Activated B cell treated with CpG ODN at 0.5 μM for 24 hours (primary cell): ENCODE measurements around the gene KRTAP9-6. TPM values are rescaled to one million over a fixed set of nuclear protein-coding genes. Genes with fewer than 3 reads are reported as not detected.
"Not testable (repeated sequence)": the region's sequence is repeated elsewhere in the genome, so short reads cannot be mapped to it uniquely, and the experiment has no call there.

Experiments
- ATAC-seq: fragments of 200-7000 bp; cut with Tn5 transposase; one replicate; pipeline ENCODE4 v1.10.0; 2021; ENCODE audit warnings: low read depth, mild to moderate bottlenecking, moderate library complexity
- CTCF ChIA-PET: fragments of 350-600 bp; sonication (Branson Sonifier 250); formaldehyde crosslinking; loops from one replicate; lab custom pipeline; 2021; ENCODE audit warnings: antibody characterized with exemption; lab: Charles Lee
- POLR2A ChIA-PET: fragments of 350-600 bp; sonication (Branson Sonifier 250); formaldehyde crosslinking; loops from one replicate; lab custom pipeline; 2021; ENCODE audit warnings: antibody characterized with exemption; lab: Charles Lee
- DNase-seq: peaks from one replicate; pipeline ENCODE4 v3.0.0; 2022
- H3K27ac Mint-ChIP-seq: one replicate; pipeline ENCODE4 v1.8.0; 2020; ENCODE audit warnings: mixed read lengths
- H3K27me3 Mint-ChIP-seq: one replicate; pipeline ENCODE4 v1.8.0; 2021; ENCODE audit warnings: mixed read lengths
- H3K36me3 Mint-ChIP-seq: one replicate; pipeline ENCODE4 v1.8.0; 2021; ENCODE audit warnings: low read depth, mixed read lengths
- H3K4me1 Mint-ChIP-seq: one replicate; pipeline ENCODE4 v1.8.0; 2021; ENCODE audit warnings: mixed read lengths
- H3K4me3 Mint-ChIP-seq: one replicate; pipeline ENCODE4 v1.8.0; 2020; ENCODE audit warnings: mild to moderate bottlenecking, mixed read lengths
- H3K9me3 Mint-ChIP-seq: one replicate; pipeline ENCODE4 v1.8.0; 2020; ENCODE audit warnings: mixed read lengths
- intact Hi-C: fragments of 100-400 bp; cut with micrococcal nuclease; formaldehyde crosslinking; loops from one replicate; pipeline ENCODE4 v1.15.1; 2024
- total RNA-seq: library from RNA; stranded (reverse); gene quantifications from 2 replicates; pipeline ENCODE4 v1.2.3, GENCODE V29; 2022
- TF ChIP-seq, protein P1 (sequence below): fragments of 200-600 bp; IDR thresholded peaks from one replicate; pipeline ENCODE4 v1.8.0; 2022; ENCODE audit warnings: antibody characterized with exemption, mild to moderate bottlenecking

Gene KRTAP9-6, protein sequence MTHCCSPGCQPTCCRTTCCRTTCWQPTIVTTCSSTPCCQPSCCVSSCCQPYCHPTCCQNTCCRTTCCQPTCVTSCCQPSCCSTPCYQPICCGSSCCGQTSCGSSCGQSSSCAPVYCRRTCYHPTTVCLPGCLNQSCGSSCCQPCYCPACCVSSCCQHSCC
- not detected in 2 replicates for total RNA-seq

DNA sequence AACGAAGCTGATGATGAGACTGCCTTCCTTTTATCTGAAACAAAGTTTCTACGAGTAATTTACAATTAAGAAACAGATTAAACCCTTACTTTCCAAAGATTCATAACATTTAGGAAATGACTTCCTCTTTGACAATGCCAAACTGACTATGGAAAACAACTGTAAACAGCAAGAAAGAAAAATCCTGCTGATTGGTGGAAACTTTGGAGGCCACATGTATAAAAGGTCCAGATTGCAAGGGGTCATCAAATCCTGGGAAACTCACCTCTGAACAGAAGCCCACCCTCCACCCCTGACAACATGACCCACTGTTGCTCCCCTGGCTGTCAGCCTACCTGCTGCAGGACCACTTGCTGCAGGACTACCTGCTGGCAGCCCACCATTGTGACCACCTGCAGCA is at the start of gene KRTAP9-6:
Gene KRTAP9-6, plus strand, starts transcription at position 301 of the 400 bp plus-strand sequence. Its CDS starts 0 bp downstream, at position 301.
- peaks cover 24% of the 10 kb centered on the region for H3K27me3 Mint-ChIP-seq
- no peak for ATAC-seq
- DNase-seq, result no peak
- H3K4me1 Mint-ChIP-seq, result no peaks in the 10 kb centered on the region
- H3K27ac Mint-ChIP-seq, result no peak within 1 kb of the TSS
- H3K36me3 Mint-ChIP-seq, result no peaks in the 10 kb centered on the region
- no peaks in the 10 kb centered on the region for H3K9me3 Mint-ChIP-seq
- TF ChIP-seq, protein P1, sequence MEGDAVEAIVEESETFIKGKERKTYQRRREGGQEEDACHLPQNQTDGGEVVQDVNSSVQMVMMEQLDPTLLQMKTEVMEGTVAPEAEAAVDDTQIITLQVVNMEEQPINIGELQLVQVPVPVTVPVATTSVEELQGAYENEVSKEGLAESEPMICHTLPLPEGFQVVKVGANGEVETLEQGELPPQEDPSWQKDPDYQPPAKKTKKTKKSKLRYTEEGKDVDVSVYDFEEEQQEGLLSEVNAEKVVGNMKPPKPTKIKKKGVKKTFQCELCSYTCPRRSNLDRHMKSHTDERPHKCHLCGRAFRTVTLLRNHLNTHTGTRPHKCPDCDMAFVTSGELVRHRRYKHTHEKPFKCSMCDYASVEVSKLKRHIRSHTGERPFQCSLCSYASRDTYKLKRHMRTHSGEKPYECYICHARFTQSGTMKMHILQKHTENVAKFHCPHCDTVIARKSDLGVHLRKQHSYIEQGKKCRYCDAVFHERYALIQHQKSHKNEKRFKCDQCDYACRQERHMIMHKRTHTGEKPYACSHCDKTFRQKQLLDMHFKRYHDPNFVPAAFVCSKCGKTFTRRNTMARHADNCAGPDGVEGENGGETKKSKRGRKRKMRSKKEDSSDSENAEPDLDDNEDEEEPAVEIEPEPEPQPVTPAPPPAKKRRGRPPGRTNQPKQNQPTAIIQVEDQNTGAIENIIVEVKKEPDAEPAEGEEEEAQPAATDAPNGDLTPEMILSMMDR, result no peak
- intact Hi-C loops, result no loop called here
- CTCF ChIA-PET, result no interaction called here
- POLR2A ChIA-PET, result no interaction called here
- H3K4me3 Mint-ChIP-seq, result no peak within 1 kb of the TSS

DNA sequence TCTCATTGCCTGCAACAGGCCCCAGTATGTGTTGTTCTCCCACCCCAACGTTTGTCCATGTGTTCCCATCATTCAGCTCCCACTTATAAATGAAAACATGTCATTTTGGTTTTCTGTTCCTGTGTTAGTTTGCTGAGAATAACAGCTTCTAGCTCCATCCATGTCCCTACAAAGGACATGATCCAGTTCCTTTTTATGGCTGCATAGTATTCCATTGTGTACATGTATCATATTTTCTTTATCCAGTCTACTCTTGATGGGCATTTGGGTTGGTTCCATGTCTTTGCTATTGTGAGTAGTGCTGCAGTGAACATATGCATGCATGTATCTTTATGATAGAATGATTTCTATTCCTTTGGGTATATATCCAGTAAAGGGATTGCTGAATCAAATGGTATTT is 49.5 kb upstream of the KRTAP9-6 start:
- no peak overlapping the region for H3K4me3 Mint-ChIP-seq
- intact Hi-C loops, result no loop called here
- ATAC-seq (no peak), DNase-seq (no peak)
- no peaks in the 10 kb centered on the region for H3K36me3 Mint-ChIP-seq
- peaks cover 25% of the 10 kb centered on the region for H3K27me3 Mint-ChIP-seq
- TF ChIP-seq, protein P1, result no peak
- H3K9me3 Mint-ChIP-seq, result peaks cover 2% of the 10 kb centered on the region
- CTCF ChIA-PET, result no interaction called here
- H3K4me1 Mint-ChIP-seq, result peaks cover 5% of the 10 kb centered on the region
- H3K27ac Mint-ChIP-seq, result no peak overlapping the region
- POLR2A ChIA-PET, result no interaction called here

DNA sequence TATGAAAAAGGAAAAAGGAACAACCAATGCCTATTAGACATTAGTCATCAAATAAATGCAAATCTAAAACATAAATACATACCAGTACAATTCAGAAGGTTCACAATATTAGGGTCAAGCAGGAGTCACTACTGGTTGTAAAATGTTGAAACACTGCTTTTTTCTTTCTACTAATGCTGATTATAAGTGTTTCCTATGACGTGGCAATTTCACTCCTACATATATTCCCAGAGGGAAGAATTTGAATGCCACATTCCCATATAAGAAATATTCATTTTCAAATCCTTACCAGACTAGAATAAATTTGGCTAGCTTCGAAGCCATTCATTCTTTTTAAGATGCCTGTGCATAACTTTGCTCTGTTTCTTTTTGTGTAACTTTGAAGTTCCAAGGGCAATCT is 41.4 kb upstream of the KRTAP9-6 start:
- Mint-ChIP-seq H3K27me3 (peaks cover 33% of the 10 kb centered on the region), H3K4me3 (no peak overlapping the region), H3K36me3 (no peaks in the 10 kb centered on the region), H3K27ac (no peak overlapping the region), H3K9me3 (peaks cover 2% of the 10 kb centered on the region), H3K4me1 (peaks cover 1% of the 10 kb centered on the region)
- DNase-seq, result no peak
- intact Hi-C loops, result no loop called here
- ChIA-PET CTCF (no interaction called here), POLR2A (no interaction called here)
- no peak for ATAC-seq
- TF ChIP-seq, protein P1, result no peak

DNA sequence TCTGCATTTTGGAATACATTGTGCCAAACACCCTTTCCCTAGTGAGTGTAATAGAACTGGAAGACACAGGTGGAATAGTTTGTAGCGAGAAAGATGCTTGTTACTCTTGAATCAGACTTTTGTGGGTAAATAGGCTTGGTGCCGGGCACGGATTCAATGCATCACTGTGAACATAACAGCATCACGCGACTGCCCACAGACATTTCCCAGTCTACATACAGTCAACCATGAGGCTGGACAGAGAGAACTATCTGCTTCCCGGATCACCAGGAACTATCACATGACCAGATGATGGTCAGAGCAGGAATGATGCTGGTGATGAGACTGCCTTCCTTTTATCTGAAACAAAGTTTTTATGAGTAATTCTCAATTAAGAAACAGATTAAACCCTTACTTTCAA is 39.1 kb upstream of the KRTAP9-6 start:
- ChIA-PET CTCF (no interaction called here), POLR2A (no interaction called here)
- intact Hi-C loops, result no loop called here
- Mint-ChIP-seq H3K36me3 (no peaks in the 10 kb centered on the region), H3K4me1 (peaks cover 2% of the 10 kb centered on the region), H3K27me3 (peaks cover 21% of the 10 kb centered on the region), H3K9me3 (no peaks in the 10 kb centered on the region), H3K4me3 (no peak overlapping the region), H3K27ac (no peak overlapping the region)
- TF ChIP-seq, protein P1, result no peak
- DNase-seq, result no peak
- ATAC-seq, result no peak

DNA sequence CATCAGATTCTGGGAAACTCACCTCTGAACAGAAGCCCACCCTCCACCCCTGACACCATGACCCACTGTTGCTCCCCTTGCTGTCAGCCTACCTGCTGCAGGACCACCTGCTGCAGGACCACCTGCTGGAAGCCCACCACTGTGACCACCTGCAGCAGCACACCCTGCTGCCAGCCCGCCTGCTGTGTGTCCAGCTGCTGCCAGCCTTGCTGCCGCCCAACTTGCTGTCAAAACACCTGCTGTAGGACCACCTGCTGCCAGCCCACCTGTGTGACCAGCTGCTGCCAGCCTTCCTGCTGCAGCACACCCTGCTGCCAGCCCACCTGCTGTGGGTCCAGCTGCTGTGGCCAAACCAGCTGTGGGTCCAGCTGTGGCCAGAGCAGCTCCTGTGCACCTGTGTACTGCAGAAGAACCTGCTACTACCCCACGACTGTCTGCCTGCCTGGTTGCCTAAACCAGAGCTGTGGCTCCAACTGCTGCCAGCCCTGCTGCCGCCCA is 38.5 kb upstream of the KRTAP9-6 start, which contains the start of gene KRTAP9-2:
Gene KRTAP9-2, plus strand, starts transcription at position 51 of the 498 bp plus-strand sequence. Its CDS starts 7 bp downstream, at position 58.
- DNase-seq, H3K9me3 Mint-ChIP-seq, POLR2A ChIA-PET, ATAC-seq, H3K36me3 Mint-ChIP-seq, H3K4me3 Mint-ChIP-seq, CTCF ChIA-PET, H3K27ac Mint-ChIP-seq, intact Hi-C loops, H3K4me1 Mint-ChIP-seq: not testable (repeated sequence)
- peaks cover 20% of the 10 kb centered on the region for H3K27me3 Mint-ChIP-seq

DNA sequence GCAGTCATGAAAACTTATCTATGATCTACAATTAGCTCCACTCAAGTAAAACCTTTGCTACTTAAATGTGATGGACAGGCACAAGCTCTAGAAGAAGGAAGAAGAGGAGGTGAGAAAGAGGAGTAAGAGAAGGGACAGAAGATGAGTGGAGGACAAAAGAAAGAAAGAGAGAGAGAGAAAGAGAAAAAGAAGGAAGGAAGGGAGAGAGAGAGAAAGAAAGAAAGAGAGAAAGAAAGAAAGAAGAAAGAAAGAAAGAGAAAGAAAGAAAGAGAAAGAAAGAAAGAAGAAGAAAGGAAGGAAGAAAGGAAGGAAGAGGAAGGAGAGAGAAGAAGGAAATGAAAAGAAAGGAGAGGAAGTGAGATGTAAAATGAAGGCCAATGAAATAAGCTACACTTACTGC is 35.1 kb upstream of the KRTAP9-6 start:
- Mint-ChIP-seq H3K36me3 (no peaks in the 10 kb centered on the region), H3K9me3 (no peaks in the 10 kb centered on the region), H3K4me1 (peaks cover 2% of the 10 kb centered on the region), H3K27ac (no peak overlapping the region), H3K27me3 (peaks cover 20% of the 10 kb centered on the region), H3K4me3 (no peak overlapping the region)
- TF ChIP-seq, protein P1, result no peak
- CTCF ChIA-PET, result no interaction called here
- POLR2A ChIA-PET, result no interaction called here
- DNase-seq, result no peak
- ATAC-seq, result no peak
- intact Hi-C loops, result no loop called here
